HCT116 (cell line): Measurements from ENCODE around the gene CEACAM19. TPM values are rescaled to one million over a fixed set of nuclear protein-coding genes. Genes with fewer than 3 reads are reported as not detected.

Experiments used
- ATAC-seq: fragments of 200-7000 bp; cut with Tn5 transposase; 2 replicates; pipeline ENCODE4 v1.9.1; 2020; ENCODE audit warnings: mild to moderate bottlenecking, moderate library complexity
- BruUV-seq: library from RNA; stranded (reverse); fragments of 400-500 nt; replicated peaks from 2 replicates; lab custom pipeline; 2021; lab: Mats Ljungman, UMichigan
- CTCF ChIA-PET: fragments of 300-600 bp; sonication (Branson Sonifier 250); formaldehyde crosslinking; loops from one replicate; lab custom pipeline; 2021; ENCODE audit warnings: antibody characterized with exemption; lab: Charles Lee
- POLR2A ChIA-PET: fragments of 300-600, 350-600 bp; sonication (Branson Sonifier 250); formaldehyde crosslinking; loops from one replicate; lab custom pipeline; 2021; ENCODE audit warnings: antibody characterized with exemption; lab: Charles Lee
- RAD21 ChIA-PET, 2 experiments: fragments of 300-600 bp; sonication (Branson Sonifier 250); formaldehyde crosslinking; loops; one replicate each; lab custom pipeline; 2023; ENCODE audit warnings: low total read pairs in 2 of 2; ENCODE audit not compliant: uncharacterized antibody in 2 of 2, unreplicated experiment in 2 of 2, low non-redundant PET in 1 of 2; lab: Charles Lee
- DNase-seq: peaks from one replicate; pipeline ENCODE4 v3.0.0-alpha.2; 2010; ENCODE audit warnings: low read depth, low spot score
- H2AFZ ChIP-seq: fragments of 200-600 bp; shearing (Covaris generic), sonication (generic); 2 replicates; pipeline ENCODE4 v1.6.1; 2017; ENCODE audit warnings: low read depth, mixed run types, mixed read lengths, antibody characterized with exemption, low read length; ENCODE audit not compliant: poor library complexity, severe bottlenecking
- H3K27ac ChIP-seq: 2 replicates; pipeline ENCODE4 v1.5.1; 2012; ENCODE audit warnings: low read depth, low read length
- H3K27me3 ChIP-seq: fragments of 200-600 bp; sonication (generic); 2 replicates; pipeline ENCODE4 v1.6.1; 2016; ENCODE audit warnings: mixed run types, low read length, mixed read lengths; ENCODE audit not compliant: insufficient read depth
- H3K36me3 ChIP-seq, 2 experiments: fragments of 200-500 bp in 1 of 2; fragments of 200-600 bp in 1 of 2; sonication (Bioruptor generic) in 1 of 2; sonication (generic) in 1 of 2; 2 replicates each; pipeline versions ENCODE4 v1.5.1 to v1.6.1; 2014 to 2016; ENCODE audit warnings: low read length in 2 of 2, inconsistent platforms in 1 of 2, mixed read lengths in 1 of 2, mixed run types in 1 of 2; ENCODE audit not compliant: insufficient read depth in 2 of 2, control insufficient read depth in 1 of 2
- H3K4me1 ChIP-seq, 2 experiments: fragments of 200-600 bp in 1 of 2; sonication (generic) in 1 of 2; 2 replicates each; pipeline versions ENCODE4 v1.5.1 to v1.6.1; 2012 to 2017; ENCODE audit warnings: low read length in 2 of 2, inconsistent platforms in 1 of 2, mild to moderate bottlenecking in 1 of 2, mixed read lengths in 1 of 2, mixed run types in 1 of 2, moderate library complexity in 1 of 2; ENCODE audit not compliant: insufficient read depth in 2 of 2, control insufficient read depth in 1 of 2
- H3K4me2 ChIP-seq: fragments of 200-600 bp; sonication (generic); 2 replicates; pipeline ENCODE4 v1.6.1; 2017; ENCODE audit warnings: mixed run types, low read length, mixed read lengths
- H3K4me3 ChIP-seq, 2 experiments: fragments of 200-600 bp in 1 of 2; sonication (generic) in 1 of 2; replicated peaks in 1 of 2; 2 replicates each; pipeline ENCODE4 v1.5.1; 2011 to 2016; ENCODE audit warnings: low read length in 2 of 2, control low read depth in 1 of 2, low read depth in 1 of 2, mild to moderate bottlenecking in 1 of 2, mixed read lengths in 1 of 2, mixed run types in 1 of 2
- H3K79me2 ChIP-seq: fragments of 200-600 bp; sonication (generic); 2 replicates; pipeline ENCODE4 v1.6.1; 2017; ENCODE audit warnings: mild to moderate bottlenecking, mixed run types, low read length, moderate library complexity, mixed read lengths; ENCODE audit not compliant: insufficient read depth
- H3K9ac ChIP-seq: fragments of 200-600 bp; sonication (generic); 2 replicates; pipeline ENCODE4 v1.6.1; 2016; ENCODE audit warnings: low read length, mixed read lengths
- H3K9me2 ChIP-seq: fragments of 200-600 bp; sonication (generic), shearing (Covaris generic); 2 replicates; pipeline ENCODE4 v1.6.1; 2017; ENCODE audit warnings: mixed run types, mild to moderate bottlenecking, moderate library complexity; ENCODE audit not compliant: insufficient read depth
- H3K9me3 ChIP-seq, 2 experiments: fragments of 200-500 bp in 1 of 2; fragments of 200-600 bp in 1 of 2; sonication (Bioruptor generic) in 1 of 2; sonication (generic) in 1 of 2; 2 replicates each; pipeline ENCODE4 v1.6.1; 2014 to 2017; ENCODE audit warnings: low read length in 2 of 2, mixed read lengths in 2 of 2, inconsistent platforms in 1 of 2, low read depth in 1 of 2, mild to moderate bottlenecking in 1 of 2, mixed run types in 1 of 2, moderate library complexity in 1 of 2; ENCODE audit not compliant: control insufficient read depth in 1 of 2, insufficient read depth in 1 of 2
- H4K20me1 ChIP-seq: fragments of 200-600 bp; sonication (generic), shearing (Covaris generic); 2 replicates; pipeline ENCODE4 v1.6.1; 2017; ENCODE audit warnings: mixed run types, mild to moderate bottlenecking, moderate library complexity; ENCODE audit not compliant: insufficient read depth
- ATF3 ChIP-seq: IDR thresholded peaks from 2 replicates; pipeline ENCODE4 v1.6.1; 2012
- CBX3 ChIP-seq: IDR thresholded peaks from 2 replicates; pipeline ENCODE4 v1.6.1; 2012; ENCODE audit warnings: low read depth
- ELF1 ChIP-seq: IDR thresholded peaks from 2 replicates; pipeline ENCODE4 v1.6.1; 2012; ENCODE audit warnings: low read depth, borderline replicate concordance
- EZH2phosphoT487 ChIP-seq: fragments of 200-600 bp; IDR thresholded peaks from 2 replicates; pipeline ENCODE4 v1.6.1; 2018; ENCODE audit warnings: antibody characterized with exemption, borderline replicate concordance
- FOSL1 ChIP-seq: IDR thresholded peaks from 2 replicates; pipeline ENCODE4 v1.6.1; 2012; ENCODE audit warnings: low read depth
- MAX ChIP-seq: IDR thresholded peaks from 2 replicates; pipeline ENCODE4 v1.6.1; 2012
- POLR2A ChIP-seq: IDR thresholded peaks from 2 replicates; pipeline ENCODE4 v1.7.0; 2011; ENCODE audit warnings: borderline replicate concordance; ENCODE audit not compliant: insufficient read depth, insufficient read length; ENCODE audit errors: extremely low read depth
- SIN3A ChIP-seq: IDR thresholded peaks from 2 replicates; pipeline ENCODE4 v1.6.1; 2012; ENCODE audit warnings: low read depth
- SP1 ChIP-seq: IDR thresholded peaks from 2 replicates; pipeline ENCODE4 v1.6.1; 2012; ENCODE audit warnings: low read depth
- SRF ChIP-seq: IDR thresholded peaks from 2 replicates; pipeline ENCODE4 v1.6.1; 2012; ENCODE audit warnings: low read depth
- TCF7L2 ChIP-seq: IDR thresholded peaks from 2 replicates; pipeline ENCODE4 v1.7.0; 2011; ENCODE audit warnings: borderline replicate concordance, inconsistent platforms; ENCODE audit not compliant: insufficient read depth, insufficient read length; ENCODE audit errors: extremely low read depth
- YY1 ChIP-seq: IDR thresholded peaks from 2 replicates; pipeline ENCODE4 v1.6.1; 2011; ENCODE audit warnings: low read length, low read depth, moderate library complexity, mild to moderate bottlenecking; ENCODE audit not compliant: insufficient replicate concordance; ENCODE audit errors: extremely low read depth
- ZBTB33 ChIP-seq: IDR thresholded peaks from 2 replicates; pipeline ENCODE4 v1.6.1; 2011; ENCODE audit warnings: mild to moderate bottlenecking, low read length, moderate library complexity; ENCODE audit not compliant: insufficient replicate concordance; ENCODE audit errors: extremely low read depth
- ZFX ChIP-seq: fragments of 450-650 bp; IDR thresholded peaks from 2 replicates; pipeline ENCODE4 v1.6.1; 2017
- intact Hi-C: fragments of 100-400 bp; cut with micrococcal nuclease; formaldehyde crosslinking; loops from 2 replicates; pipeline ENCODE4 v1.10.0; 2022
- total RNA-seq: library from RNA; stranded (reverse); gene quantifications from one replicate; pipeline ENCODE4 v1.2.1, GENCODE V29; 2021; ENCODE audit not compliant: unreplicated experiment

The CEACAM19 gene
- total RNA-seq, 1 experiment from 2014 or later = 4.0 TPM

GRCh38 chr19:44703336-44704078 lies 32.2 kb downstream of the CEACAM19 start:
- no peaks in the 10 kb centered on the region for H3K27me3 ChIP-seq
- BruUV-seq = no TSS peak
- ChIA-PET CTCF (no interaction called here), POLR2A (no interaction called here), RAD21 (no interaction called here)
- no peak overlapping the region for H3K9ac ChIP-seq
- TF ChIP-seq SP1 (no peak), ELF1 (no peak), SIN3A (no peak), EZH2phosphoT487 (no peak), ATF3 (no peak)
- H3K4me3 ChIP-seq = no peak overlapping the region
- no peaks in the 10 kb centered on the region for H3K9me3 ChIP-seq
- no peak overlapping the region for H2AFZ ChIP-seq
- H3K4me2 ChIP-seq = no peak overlapping the region
- H3K36me3 ChIP-seq = no peaks in the 10 kb centered on the region
- H3K4me1 ChIP-seq = peaks cover 0 to 6% of the 10 kb centered on the region in 2 experiments; a peak in 1 of 4 replicates
- H4K20me1 ChIP-seq = no peaks in the 10 kb centered on the region
- H3K27ac ChIP-seq = no peak overlapping the region
- H3K9me2 ChIP-seq = no peaks in the 10 kb centered on the region
- intact Hi-C loops = no loop called here
- ATAC-seq = no peak
- no peaks in the 10 kb centered on the region for H3K79me2 ChIP-seq
- DNase-seq = no peak

- Histone ChIP-seq H3K9ac (no peak overlapping the region), H2AFZ (no peak overlapping the region), H3K9me3 (no peaks in the 10 kb centered on the region), H3K4me2 (no peak overlapping the region)
- ATAC-seq = no peak
- TF ChIP-seq SIN3A = no peak
- TF ChIP-seq SP1 = no peak
- TF ChIP-seq ATF3 = no peak
- no peak for TF ChIP-seq MAX
- TF ChIP-seq SRF = no peak
- no peak for TF ChIP-seq FOSL1
- no peak for TF ChIP-seq POLR2A
- TF ChIP-seq TCF7L2 = no peak
- TF ChIP-seq YY1 = no peak
- TF ChIP-seq ZBTB33 = no peak
- TF ChIP-seq ZFX = no peak
- no peak for TF ChIP-seq CBX3
- no peak for TF ChIP-seq EZH2phosphoT487
- TF ChIP-seq, all 23 proteins: peak for 0
- no TSS peak for BruUV-seq
- no peaks in the 10 kb centered on the region for H3K36me3 ChIP-seq
- no peaks in the 10 kb centered on the region for H3K79me2 ChIP-seq
- no peaks in the 10 kb centered on the region for H3K9me2 ChIP-seq
- RAD21 ChIA-PET = no interaction called here
- intact Hi-C loops = no loop called here
- H3K27me3 ChIP-seq = no peaks in the 10 kb centered on the region
- CTCF ChIA-PET = interaction anchor here (1.4 kb wide), 1 partner anchor 16 kb away, joined by 5 read pairs; no protein-coding TSS in a partner anchor
- DNase-seq = no peak
- no peaks in the 10 kb centered on the region for H3K4me1 ChIP-seq
- no peak overlapping the region for H3K27ac ChIP-seq
- H3K4me3 ChIP-seq = no peak overlapping the region
- H4K20me1 ChIP-seq = no peaks in the 10 kb centered on the region
- POLR2A ChIA-PET = no interaction called here
Observed at GRCh38 chr19:44704982-44705381, 33.7 kb downstream of the CEACAM19 start.
